ENCODE data around the gene PIAS3. TPM values are rescaled to one million over a fixed set of nuclear protein-coding genes. Genes with fewer than 3 reads are reported as not detected.

Gene PIAS3
- total and polyA plus RNA-seq, 2 donors (not counting 3 experiments of a cell fraction or from before 2014, with no cell fraction given), result 50.1 to 71.8 TPM

DNA sequence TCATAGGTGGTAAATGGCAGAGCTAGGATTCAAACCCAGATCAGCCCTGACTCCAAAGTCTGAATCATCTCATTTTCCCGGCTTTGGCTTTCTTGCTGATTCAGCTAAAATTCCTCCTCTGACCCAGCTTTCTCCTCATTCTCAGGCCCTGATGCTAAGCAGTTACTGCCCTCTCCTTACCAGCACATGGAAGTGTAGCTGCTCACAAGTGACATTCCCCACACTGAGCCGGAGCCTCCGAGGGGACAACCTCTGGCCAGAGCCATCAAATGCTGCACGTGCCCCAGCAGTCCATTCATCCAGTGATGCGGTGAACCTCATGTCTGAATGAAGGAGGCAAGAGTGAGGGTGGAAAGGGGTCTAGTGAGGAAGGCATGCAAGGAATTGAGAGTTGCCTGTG lies 39.9 kb upstream of the PIAS3 start:
- TF ChIP-seq MYC (IDR thresholded peaks at IDR 0.05; ENCODE audit: low read depth, low read length) (no peak), EZH2 (IDR thresholded peaks at IDR 0.05; ENCODE audit: borderline replicate concordance, low read depth, low read length, severe bottlenecking) (no peak), POLR2A (IDR thresholded peaks at IDR 0.05; ENCODE audit: low read depth, low read length) (no peak), GATA2 (IDR thresholded peaks at IDR 0.05; ENCODE audit: insufficient read depth, insufficient read length, low read depth, low read length) (no peak), POLR2AphosphoS5 (IDR thresholded peaks at IDR 0.05; ENCODE audit: insufficient read depth, low read depth, low read length) (no peak), JUN (IDR thresholded peaks at IDR 0.05; ENCODE audit: borderline replicate concordance, insufficient read depth, insufficient read length, low read depth) (no peak), FOS (IDR thresholded peaks at IDR 0.05; ENCODE audit: borderline replicate concordance, insufficient read depth, low read length) (no peak)
- TF ChIP-seq, protein P1, sequence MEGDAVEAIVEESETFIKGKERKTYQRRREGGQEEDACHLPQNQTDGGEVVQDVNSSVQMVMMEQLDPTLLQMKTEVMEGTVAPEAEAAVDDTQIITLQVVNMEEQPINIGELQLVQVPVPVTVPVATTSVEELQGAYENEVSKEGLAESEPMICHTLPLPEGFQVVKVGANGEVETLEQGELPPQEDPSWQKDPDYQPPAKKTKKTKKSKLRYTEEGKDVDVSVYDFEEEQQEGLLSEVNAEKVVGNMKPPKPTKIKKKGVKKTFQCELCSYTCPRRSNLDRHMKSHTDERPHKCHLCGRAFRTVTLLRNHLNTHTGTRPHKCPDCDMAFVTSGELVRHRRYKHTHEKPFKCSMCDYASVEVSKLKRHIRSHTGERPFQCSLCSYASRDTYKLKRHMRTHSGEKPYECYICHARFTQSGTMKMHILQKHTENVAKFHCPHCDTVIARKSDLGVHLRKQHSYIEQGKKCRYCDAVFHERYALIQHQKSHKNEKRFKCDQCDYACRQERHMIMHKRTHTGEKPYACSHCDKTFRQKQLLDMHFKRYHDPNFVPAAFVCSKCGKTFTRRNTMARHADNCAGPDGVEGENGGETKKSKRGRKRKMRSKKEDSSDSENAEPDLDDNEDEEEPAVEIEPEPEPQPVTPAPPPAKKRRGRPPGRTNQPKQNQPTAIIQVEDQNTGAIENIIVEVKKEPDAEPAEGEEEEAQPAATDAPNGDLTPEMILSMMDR (IDR thresholded peaks at IDR 0.05; ENCODE audit: extremely low read depth in 1 of 2, insufficient read depth in 1 of 2, low read depth in 1 of 2, low read length in 2 of 2), result no peak
- TF ChIP-seq, protein P2, sequence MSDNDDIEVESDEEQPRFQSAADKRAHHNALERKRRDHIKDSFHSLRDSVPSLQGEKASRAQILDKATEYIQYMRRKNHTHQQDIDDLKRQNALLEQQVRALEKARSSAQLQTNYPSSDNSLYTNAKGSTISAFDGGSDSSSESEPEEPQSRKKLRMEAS (IDR thresholded peaks at IDR 0.05; ENCODE audit: insufficient read depth, insufficient read length), result no peak
- no peaks in the 10 kb centered on the region for H3K4me1 ChIP-seq (ENCODE audit: control insufficient read depth, extremely low read depth, insufficient read depth, low read length)
- no TSS peak for BruUV-seq (replicated peaks)
- no peak overlapping the region for H3K4me3 ChIP-seq (replicated peaks in 1 of 3; ENCODE audit: insufficient read depth in 1 of 3, low read depth in 1 of 3, low read length in 3 of 3)
- dilution Hi-C loops (cut with MboI; ENCODE audit: extremely low pct_ligation_motif_present, low sequenced_read_pairs), result no loop called here
- ChIA-PET CTCF (interaction anchor here (0.9 kb wide), 1 partner anchor 10 kb away, joined by 7 read pairs; the partner anchor contains the start of gene ITGA10), POLR2A (no interaction called here)
- DNase-seq (ENCODE audit: low read depth, low spot score), result no peak
- no peaks in the 10 kb centered on the region for H4K20me1 ChIP-seq (replicated peaks; ENCODE audit: control insufficient read depth, extremely low read depth, insufficient read depth, low read length)
- H3K4me2 ChIP-seq (ENCODE audit: insufficient read depth, low read length), result no peak overlapping the region
- no peak for FAIRE-seq
- H3K27me3 ChIP-seq (ENCODE audit: control insufficient read depth in 2 of 2, insufficient read depth in 2 of 2, low read length in 2 of 2), result no peaks in the 10 kb centered on the region
- H3K36me3 ChIP-seq (ENCODE audit: control insufficient read depth in 2 of 2, extremely low read depth in 1 of 2, insufficient read depth in 2 of 2, low read length in 2 of 2), result peaks cover 4% of the 10 kb centered on the region in 2 experiments
- intact Hi-C loops (cut with micrococcal nuclease), result no loop called here
- no peaks in the 10 kb centered on the region for H3K79me2 ChIP-seq (ENCODE audit: control insufficient read depth, insufficient read depth, low read length)
- no peak overlapping the region for H3K27ac ChIP-seq (ENCODE audit: insufficient read depth, low read depth, low read length)
- no peaks in the 10 kb centered on the region for H3K9me1 ChIP-seq (replicated peaks; ENCODE audit: control insufficient read depth, extremely low read depth, insufficient read depth, low read length)
- no peak overlapping the region for H3K9ac ChIP-seq (replicated peaks; ENCODE audit: extremely low read depth, insufficient read depth, low read length)
- H2AFZ ChIP-seq (ENCODE audit: low read depth, low read length), result no peak overlapping the region
- H3K9me3 ChIP-seq (replicated peaks; ENCODE audit: control insufficient read depth, insufficient read depth, low read length), result no peaks in the 10 kb centered on the region
